ACC112 (cell line): ENCODE data around the gene PKM.
A peak's percentile ranks its signal among the peaks of the same experiment; 100 is the strongest.

Source experiments
- H2AFZ ChIP-seq: fragments of 200-600 bp; sonication (generic); one replicate; pipeline ENCODE4 v1.6.0; 2017; ENCODE audit warnings: antibody characterized with exemption, low read length; ENCODE audit not compliant: unreplicated experiment
- H3K27ac ChIP-seq: fragments of 200-600 bp; sonication (generic); 2 replicates; pipeline ENCODE4 v1.5.1; 2014; ENCODE audit warnings: low read depth, mild to moderate bottlenecking, antibody characterized with exemption, low read length, moderate library complexity
- H3K27me3 ChIP-seq: fragments of 200-600 bp; sonication (generic); 2 replicates; pipeline ENCODE4 v1.6.1; 2014; ENCODE audit warnings: mild to moderate bottlenecking, antibody characterized with exemption, low read length, moderate library complexity, mixed read lengths; ENCODE audit not compliant: insufficient read depth
- H3K36me3 ChIP-seq: fragments of 200-600 bp; sonication (generic); 2 replicates; pipeline ENCODE4 v1.6.1; 2016; ENCODE audit warnings: mild to moderate bottlenecking, antibody characterized with exemption, low read length, moderate library complexity, mixed read lengths; ENCODE audit not compliant: insufficient read depth
- H3K4me1 ChIP-seq: fragments of 200-600 bp; sonication (generic); one replicate; pipeline ENCODE4 v1.6.1; 2016; ENCODE audit warnings: low read length, mixed read lengths; ENCODE audit not compliant: insufficient read depth, unreplicated experiment, control insufficient read depth
- H3K4me3 ChIP-seq: fragments of 200-600 bp; sonication (generic); 2 replicates; pipeline ENCODE4 v1.5.1; 2014; ENCODE audit warnings: mild to moderate bottlenecking, low read depth, low read length
- H3K79me2 ChIP-seq: fragments of 200-600 bp; sonication (generic); one replicate; pipeline ENCODE4 v1.6.0; 2016; ENCODE audit warnings: low read length; ENCODE audit not compliant: control insufficient read depth, unreplicated experiment, insufficient read depth

The PKM gene

DNA sequence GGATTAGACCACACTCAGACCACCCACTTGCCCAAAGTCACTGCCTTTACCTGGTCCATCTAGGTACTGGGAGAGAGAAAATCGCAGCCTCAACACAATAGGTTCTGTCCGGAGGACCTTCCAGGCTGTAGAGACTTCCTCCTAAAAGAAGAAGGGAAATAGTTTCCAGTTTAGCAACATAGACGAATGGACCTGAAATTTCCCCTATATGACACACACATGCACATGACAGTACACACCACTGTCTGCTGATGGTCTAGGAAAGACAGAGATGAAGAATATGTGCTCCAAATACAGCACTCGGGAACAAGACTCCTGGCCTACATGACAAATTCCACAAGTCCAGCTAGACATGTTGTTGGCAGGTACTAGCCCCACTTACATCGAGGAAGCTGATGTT lies 34.0 kb upstream of the PKM start:
- Histone ChIP-seq H3K79me2 (peaks cover 10% of the 10 kb centered on the region), H3K27me3 (no peaks in the 10 kb centered on the region), H3K36me3 (peaks cover 59% of the 10 kb centered on the region), H3K27ac (no peak overlapping the region), H3K4me1 (peaks cover 4% of the 10 kb centered on the region), H2AFZ (no peak overlapping the region), H3K4me3 (no peak overlapping the region)

DNA sequence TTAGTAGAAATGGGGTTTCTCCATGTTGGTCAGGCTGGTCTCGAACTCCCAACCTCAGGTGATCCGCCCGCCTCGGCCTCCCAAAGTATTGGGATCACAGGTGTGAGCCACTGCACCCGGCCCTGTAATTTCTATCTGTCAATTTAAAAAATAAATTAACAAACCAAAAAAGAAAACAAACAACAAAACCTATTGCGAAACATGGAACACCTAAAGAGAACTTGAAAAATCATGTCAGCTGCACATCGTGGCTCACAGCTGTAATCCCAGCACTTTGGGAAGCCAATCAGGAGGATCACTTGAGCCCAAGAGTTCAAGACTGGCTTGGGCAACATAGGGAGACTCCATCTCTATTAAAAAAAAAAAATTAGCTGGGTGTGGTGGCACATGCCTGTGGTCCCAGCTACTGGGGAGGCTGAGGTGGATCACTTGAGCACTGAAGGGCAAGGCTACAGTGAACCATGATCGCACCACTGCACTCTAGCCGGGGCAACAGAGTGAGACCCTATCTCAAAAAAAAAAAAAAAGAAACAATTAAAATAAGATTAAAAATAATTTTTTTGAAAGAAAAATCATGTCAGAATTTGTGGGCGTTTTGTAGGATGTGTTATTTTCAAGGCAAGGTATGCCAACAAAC lies 21.8 kb upstream of the PKM start:
- Histone ChIP-seq H3K36me3 (peaks cover 15% of the 10 kb centered on the region), H3K4me1 (no peaks in the 10 kb centered on the region), H3K27ac (no peak overlapping the region), H3K79me2 (no peaks in the 10 kb centered on the region), H3K27me3 (no peaks in the 10 kb centered on the region), H3K4me3 (no peak overlapping the region), H2AFZ (no peak overlapping the region)

DNA sequence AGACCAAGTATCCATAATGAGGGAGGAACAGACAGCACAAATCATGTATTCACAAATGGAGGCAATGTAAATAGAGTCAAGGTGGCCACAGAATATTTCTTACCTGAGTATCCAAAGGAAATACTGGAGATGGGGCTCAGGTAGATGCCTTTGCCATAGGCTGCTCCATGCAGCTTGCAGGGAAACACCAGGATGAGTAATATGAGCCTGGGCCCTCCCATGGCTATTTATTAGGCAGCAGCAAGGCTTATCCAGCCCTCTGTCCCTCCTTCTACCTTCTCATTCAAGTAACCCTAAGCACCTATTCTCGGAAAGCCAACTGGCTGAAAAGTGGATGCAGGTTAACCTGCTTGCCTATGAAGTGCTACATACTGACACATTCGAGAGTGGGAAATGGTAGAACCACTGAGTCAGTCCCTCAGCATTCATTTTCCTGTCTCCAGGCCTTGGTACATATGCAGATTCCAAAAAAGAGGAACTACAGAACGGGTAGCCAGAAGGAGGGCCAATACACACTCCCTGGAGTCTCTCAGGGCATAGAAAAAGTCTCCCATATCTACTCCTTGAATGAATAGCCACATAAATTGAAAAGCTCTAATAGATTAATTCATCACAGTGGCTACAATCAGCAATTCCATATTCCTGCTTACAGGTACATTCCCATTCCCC lies 18.3 kb upstream of the PKM start:
- no peak overlapping the region for H3K27ac ChIP-seq

DNA sequence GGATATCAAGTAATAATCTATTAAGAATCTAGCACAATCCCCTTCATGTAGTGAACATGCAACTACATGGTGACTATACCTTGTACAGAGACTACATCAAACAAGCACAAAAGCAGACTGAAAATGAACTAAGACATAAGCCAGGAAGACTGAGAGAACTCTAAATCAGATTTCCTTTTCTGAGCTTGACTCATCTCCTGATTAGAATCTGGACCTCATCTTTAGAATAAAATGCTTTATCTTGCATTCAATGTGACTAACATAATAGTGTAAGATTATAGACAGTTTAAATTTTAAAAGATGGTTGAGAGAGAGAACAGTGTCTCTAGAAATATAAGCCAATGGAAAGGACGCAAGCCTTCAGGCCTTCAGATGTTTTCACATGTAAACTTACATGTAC lies 17.5 kb upstream of the PKM start:
- Histone ChIP-seq H3K36me3 (peaks cover 7% of the 10 kb centered on the region), H3K4me3 (no peak overlapping the region), H3K4me1 (no peaks in the 10 kb centered on the region), H3K27me3 (no peaks in the 10 kb centered on the region), H3K79me2 (no peaks in the 10 kb centered on the region), H3K27ac (no peak overlapping the region), H2AFZ (no peak overlapping the region)

More for the DNA sequence above, 18.3 kb upstream of the PKM start:
- no peaks in the 10 kb centered on the region for H3K4me1 ChIP-seq
- H3K4me3 ChIP-seq = no peak overlapping the region
- no peaks in the 10 kb centered on the region for H3K79me2 ChIP-seq
- H3K36me3 ChIP-seq = peaks cover 4% of the 10 kb centered on the region
- no peak overlapping the region for H2AFZ ChIP-seq
- H3K27me3 ChIP-seq = no peaks in the 10 kb centered on the region

DNA sequence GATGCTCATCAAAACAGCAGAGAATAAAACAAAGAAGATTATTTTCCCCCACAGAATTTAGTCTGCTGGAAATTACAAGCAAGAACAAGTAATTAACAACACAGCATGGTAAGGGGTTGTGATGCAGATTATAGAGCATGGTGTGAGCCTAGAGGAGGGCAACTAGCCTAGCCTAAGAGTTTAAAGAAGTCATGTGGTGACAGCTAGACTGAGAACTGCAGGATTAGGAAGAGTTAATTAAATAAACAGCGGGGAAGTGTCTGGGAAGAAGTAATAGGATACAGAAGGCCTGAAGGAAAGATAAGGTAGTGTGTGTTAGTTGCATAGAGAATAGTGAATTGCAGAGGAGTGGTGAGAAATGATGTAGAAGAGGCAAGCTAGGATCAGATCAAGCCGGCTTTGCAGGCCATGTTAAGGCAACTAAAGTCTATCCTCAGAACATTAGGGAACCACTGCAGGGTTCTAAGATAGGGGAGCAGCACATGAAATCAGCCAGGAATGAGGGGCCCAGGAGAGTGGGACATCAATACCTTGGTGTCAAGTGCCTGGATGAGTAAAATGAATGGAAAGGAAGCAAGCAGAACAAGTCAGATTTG lies 11.9 kb upstream of the PKM start:
- H3K27me3 ChIP-seq = no peaks in the 10 kb centered on the region
- H3K4me3 ChIP-seq = no peak overlapping the region

DNA sequence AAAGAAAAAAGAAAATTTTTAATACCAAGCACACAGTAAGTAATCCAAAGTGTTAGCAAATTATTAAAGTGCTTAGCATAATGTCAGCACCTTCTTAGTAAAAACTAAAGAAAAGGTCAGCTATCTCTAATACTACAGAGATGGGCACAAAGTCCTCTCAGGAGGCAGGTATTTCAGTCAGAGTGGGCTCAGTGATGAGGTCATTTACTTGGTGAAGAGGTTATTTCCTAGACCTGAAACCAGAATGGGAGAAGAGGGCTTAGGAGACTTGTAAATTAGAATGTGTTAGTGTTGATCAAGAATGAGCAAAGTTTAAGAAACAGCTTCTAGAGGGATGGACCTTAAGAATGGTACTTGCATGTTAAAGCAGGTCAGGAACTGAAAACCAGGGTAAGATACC lies 8.7 kb upstream of the PKM start:
- peaks cover 11% of the 10 kb centered on the region; the same call in 1 of the 2 replicates for H3K36me3 ChIP-seq
- H3K27me3 ChIP-seq = no peaks in the 10 kb centered on the region
- no peak overlapping the region for H3K27ac ChIP-seq
- no peak overlapping the region for H3K4me3 ChIP-seq
- no peak overlapping the region for H2AFZ ChIP-seq
- H3K4me1 ChIP-seq = peaks cover 20% of the 10 kb centered on the region
- H3K79me2 ChIP-seq = peaks cover 6% of the 10 kb centered on the region

More for the DNA sequence above, 11.9 kb upstream of the PKM start:
- peaks cover 15% of the 10 kb centered on the region for H3K36me3 ChIP-seq
- peaks cover 5% of the 10 kb centered on the region for H3K4me1 ChIP-seq
- H2AFZ ChIP-seq = no peak overlapping the region
- H3K27ac ChIP-seq = no peak overlapping the region
- no peaks in the 10 kb centered on the region for H3K79me2 ChIP-seq

DNA sequence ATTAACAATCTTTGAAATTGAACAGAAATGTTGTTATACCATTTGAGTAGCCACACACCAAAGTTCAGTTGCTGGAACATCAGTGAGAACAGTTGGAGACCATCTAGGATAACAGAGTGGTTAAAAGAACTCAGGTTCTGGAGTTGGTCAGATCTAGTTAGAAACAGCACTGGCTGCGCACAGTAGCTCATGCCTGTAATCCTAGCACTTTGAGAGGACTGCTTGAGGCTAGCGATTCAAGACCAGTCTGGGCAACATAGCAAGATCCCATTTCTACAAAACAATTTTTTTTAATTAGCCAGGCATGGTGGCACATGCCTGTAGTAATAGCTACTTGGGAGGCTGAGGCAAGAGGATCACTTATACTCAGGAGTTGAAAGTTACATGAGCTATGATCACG lies 7.6 kb upstream of the PKM start:
- Histone ChIP-seq H3K4me1 (peaks cover 20% of the 10 kb centered on the region), H3K4me3 (no peak overlapping the region), H2AFZ (no peak overlapping the region), H3K79me2 (peaks cover 6% of the 10 kb centered on the region), H3K27me3 (no peaks in the 10 kb centered on the region), H3K36me3 (peaks cover 8% of the 10 kb centered on the region; the same call in 1 of the 2 replicates), H3K27ac (peak overlapping the region; percentile 93)

DNA sequence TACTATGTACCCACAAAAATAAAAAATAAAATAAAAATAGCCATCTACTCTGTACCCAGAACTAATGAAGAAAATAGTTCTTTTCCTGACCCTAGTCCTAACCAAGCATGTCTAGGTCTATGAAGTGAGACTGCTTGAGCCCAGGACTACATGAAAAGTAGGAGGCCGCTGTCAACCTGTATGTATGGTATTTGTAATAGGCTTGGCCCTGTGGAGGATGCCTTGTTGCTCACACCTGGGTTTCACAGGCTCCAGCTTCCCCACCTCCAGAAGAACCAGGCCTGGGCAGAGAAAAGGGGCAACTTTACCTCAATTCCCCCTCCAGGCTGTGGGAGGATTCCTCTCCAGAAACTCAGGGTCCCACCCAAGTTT lies 6.8 kb upstream of the PKM start:
- no peaks in the 10 kb centered on the region for H3K27me3 ChIP-seq
- H3K4me3 ChIP-seq = no peak overlapping the region
- peak overlapping the region; percentile 93 for H3K27ac ChIP-seq
- H3K36me3 ChIP-seq = peaks cover 8% of the 10 kb centered on the region; the same call in 1 of the 2 replicates
- H3K4me1 ChIP-seq = peaks cover 21% of the 10 kb centered on the region
- H2AFZ ChIP-seq = peak overlapping the region; percentile 66
- peaks cover 6% of the 10 kb centered on the region for H3K79me2 ChIP-seq

DNA sequence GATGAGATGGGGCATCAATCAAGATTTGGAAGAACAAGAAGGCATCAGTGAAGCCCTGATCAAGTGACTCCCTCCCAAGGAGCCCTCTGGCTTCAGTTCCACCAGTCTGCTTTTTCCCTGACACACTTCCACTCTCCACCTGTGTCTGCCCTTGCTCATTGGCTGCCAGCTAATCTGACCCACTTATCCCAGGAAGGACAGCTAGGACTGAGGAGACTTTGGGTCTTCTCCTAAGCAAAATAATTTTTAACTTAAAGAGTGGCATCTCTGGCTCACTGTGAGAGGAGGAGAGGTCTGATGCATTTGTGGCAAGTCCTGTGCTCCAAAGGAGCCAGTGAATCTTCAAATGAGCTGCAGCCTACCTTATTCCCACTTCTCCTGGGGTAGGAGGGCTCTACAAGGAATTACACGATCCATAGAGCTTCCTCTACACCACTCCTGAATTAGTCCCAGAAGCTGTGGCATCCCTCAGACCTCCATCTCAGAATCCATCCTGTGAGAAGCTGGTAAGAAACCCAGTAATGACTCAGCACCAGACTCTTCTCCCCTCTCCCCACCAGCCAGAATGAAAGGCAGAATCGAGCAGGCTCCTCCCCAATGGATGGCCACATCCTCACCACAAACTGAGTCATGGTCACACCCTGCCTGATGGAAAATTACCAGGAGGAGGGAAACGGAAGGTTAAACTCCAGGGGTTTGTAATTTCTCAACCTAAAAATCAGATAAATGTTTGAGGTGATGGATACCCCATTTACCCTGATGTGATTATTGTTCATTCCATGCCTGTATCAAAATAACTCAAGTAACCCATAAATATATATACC lies 6.3 kb upstream of the PKM start:
- Histone ChIP-seq H3K36me3 (peaks cover 8% of the 10 kb centered on the region; the same call in 1 of the 2 replicates), H3K4me1 (peaks cover 27% of the 10 kb centered on the region), H2AFZ (peak overlapping the region; percentile 66), H3K4me3 (peak overlapping the region; percentile 72), H3K79me2 (peaks cover 6% of the 10 kb centered on the region), H3K27me3 (no peaks in the 10 kb centered on the region), H3K27ac (peak overlapping the region; percentile 93)

DNA sequence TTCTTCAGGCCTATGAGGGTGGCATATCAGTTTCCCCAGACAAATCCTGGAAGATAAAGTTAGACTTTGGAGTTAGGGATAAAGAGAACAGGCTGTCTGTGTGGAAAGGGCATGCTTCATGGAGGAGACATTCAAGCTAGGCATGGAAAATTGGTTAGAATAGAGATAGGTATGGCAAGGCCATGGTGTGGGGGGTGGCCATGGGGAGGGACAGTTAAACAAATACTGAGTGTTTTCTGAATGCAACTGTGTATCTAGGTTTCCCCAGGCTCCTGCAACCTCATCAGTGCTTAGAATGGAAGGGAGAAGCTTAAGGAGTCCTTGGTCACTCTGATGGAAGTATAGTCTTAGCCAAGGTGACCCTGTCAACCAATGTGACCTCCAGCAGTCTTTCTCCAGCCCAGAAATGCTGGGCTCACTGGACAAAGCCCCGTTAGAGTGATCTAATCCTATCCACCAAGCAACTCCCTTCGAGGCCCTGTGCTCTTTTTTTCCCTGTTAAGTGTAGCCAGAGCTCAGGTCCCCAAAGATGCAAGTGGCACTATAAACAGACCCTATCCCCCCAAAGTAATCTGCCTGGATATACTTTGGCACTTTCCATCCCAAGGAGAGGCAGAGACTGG lies 5.5 kb upstream of the PKM start:
- Histone ChIP-seq H3K36me3 (peaks cover 8% of the 10 kb centered on the region; the same call in 1 of the 2 replicates), H3K27ac (peak overlapping the region; percentile 93), H3K27me3 (no peaks in the 10 kb centered on the region), H2AFZ (no peak overlapping the region), H3K4me3 (peak overlapping the region; percentile 72), H3K79me2 (peaks cover 6% of the 10 kb centered on the region), H3K4me1 (peaks cover 27% of the 10 kb centered on the region)
